Glomerular endothelial cell (primary cell): ENCODE results near the gene ANGPT4. TPM values are rescaled to one million over a fixed set of nuclear protein-coding genes. Genes with fewer than 3 reads are reported as not detected.
"Not testable (repeated sequence)": the region's sequence is repeated elsewhere in the genome, so short reads cannot be mapped to it uniquely, and the experiment has no call there.

Experiments used
- DNase-seq: peaks from one replicate; pipeline ENCODE4 v3.0.0-alpha.2; 2011; ENCODE audit warnings: low read depth, low spot score; ENCODE audit errors: extremely low read depth
- total RNA-seq: library from RNA; depleted of rRNA; stranded (reverse); fragments of >200 nt; gene quantifications from 2 replicates; pipeline ENCODE4 v1.2.3, GENCODE V29; 2015

The ANGPT4 gene
- total RNA-seq, 1 donor from 2014 or later: not detected

DNA sequence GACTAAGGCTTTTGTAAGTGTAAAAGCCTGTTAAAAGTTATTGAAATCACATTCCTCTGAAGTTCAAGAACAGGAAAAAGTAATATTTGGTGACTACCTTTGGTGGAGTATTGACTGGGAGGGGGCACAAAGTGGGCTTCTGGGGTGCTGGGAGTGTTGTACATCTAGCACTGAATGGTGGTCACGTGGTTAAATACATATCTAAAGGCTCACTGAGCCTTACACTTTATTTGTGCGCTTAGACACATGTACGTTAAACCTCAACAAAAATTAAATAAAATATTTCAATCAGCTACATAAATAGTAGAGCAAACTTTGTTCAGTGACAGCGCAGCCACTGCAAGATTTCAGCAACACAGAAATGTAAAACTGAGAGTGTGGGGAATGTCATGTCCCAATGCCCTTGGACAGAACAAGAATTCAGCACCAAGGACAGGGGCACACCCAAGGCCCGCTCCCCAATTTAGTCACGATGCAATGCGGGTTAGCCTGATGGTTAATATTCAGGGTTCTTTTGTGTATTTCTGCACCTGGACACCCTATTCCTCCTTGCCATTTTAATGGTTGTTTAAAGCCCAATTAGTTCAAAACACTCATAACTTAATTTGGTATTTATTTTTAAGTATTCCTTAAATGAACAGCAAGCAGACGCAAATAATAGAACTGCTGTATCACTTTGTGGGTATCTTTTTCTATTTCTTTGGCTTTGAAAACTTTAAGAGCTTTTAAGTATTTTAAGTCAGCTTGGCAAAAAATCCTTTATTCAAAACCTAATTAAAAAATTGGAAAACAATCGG is 37.4 kb downstream of the ANGPT4 start:
- peak; percentile 5 for DNase-seq

DNA sequence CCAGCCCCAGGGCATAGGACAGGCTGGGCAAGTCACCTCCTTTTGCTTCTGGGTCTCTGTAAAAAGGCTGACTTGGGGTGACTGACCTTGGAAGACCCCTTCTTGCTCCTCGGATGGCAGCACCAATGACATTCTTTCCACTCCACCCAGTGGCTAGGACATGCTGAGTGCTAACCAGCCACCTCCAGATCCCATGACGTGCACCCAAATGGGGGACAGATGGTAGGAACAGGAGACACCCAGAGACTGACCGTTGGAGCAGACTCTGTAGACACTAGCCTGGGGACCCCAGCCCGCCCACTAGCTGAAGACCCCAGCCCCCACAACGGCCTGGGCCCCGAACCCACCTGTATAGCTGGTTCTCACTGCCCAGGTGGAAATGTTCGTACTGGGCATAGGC is 38.3 kb downstream of the ANGPT4 start:
- DNase-seq: no peak

DNA sequence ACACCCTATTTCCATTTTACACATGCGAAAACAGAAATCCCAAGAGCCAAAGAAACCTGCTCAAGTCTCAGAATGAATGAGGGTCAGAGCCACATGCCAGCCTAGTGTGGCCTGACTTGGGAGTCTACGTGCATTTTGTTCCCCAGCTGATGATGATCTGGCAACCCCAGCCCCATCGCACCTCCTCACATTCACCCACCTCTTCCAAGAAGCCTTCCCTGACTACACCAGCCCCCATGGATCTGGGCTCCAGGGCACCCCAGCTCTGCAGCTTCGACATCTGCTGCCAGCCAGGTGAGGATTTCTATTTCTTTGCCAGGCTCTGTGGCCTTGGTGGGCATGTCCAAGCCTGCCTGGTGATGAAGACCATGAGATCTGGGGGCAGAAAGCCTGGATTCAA is 41.0 kb downstream of the ANGPT4 start:
- no peak for DNase-seq

DNA sequence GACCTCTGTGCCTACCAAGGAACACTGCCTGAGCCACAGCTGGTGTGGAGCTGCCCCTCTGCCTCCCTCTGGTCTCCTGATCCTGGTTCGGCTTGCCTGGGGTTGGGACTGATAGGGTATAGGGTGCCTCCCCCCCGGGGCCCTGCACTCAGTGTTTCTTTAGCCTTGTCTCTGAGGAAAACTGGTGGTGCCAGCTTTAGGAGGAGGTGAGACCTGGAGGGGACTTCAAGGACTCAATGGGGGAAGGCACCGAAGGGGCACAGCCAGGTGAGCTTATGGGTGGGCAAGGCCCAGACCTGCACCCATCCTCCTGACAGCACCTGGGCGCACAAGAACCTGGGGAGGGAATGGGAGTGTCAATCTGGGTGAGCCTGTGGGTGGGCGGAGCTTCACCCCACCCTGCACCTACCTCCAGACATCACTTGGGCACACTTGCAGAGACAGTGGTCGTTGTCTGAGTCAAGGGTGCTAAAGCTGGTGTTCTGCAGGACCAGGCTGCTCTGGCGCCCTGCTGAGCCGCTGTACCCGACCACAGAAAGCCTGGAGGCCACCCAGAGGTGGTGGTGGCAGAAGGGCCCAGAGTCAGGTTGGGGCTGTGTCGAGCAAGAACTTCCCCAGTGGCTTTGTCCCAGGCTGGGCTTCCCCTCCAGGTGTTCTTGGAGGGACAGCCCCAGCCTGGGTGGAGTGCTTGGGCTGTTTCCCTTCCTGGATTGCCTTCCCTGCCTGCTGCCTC is 42.1 kb downstream of the ANGPT4 start:
- DNase-seq: no peak

DNA sequence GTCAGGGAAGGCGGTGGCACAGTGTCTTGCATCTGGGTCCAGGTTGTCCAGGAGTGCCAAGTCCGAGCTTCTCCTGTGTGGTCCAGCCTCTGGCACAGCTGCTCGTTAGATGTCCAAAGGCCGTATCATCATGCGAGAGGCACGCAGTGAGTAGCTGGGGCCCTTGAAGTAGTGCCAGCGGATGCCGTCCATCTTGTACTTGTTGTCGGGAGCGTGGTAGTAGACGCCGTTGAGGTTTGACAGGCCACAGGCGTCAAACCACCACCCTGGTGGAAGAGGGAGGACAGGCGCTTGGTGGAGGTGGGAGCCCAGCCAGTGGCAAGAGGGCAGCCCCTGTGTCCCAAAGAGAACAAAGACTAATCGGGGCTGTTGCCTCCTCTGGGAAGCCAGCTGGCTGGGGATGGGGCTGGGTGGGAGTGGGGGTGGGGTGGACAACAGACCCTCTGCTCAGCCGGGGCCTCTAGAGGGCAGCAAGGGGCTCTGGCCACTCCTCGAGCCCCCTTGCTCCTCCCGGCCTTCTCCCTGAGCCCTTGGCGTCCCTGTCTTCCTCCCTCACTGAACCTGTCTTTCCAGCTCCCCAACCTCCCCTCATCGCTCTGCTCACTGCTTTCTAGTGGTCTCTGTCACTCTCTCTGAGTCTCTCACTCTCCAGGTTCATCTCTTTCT is 43.1 kb downstream of the ANGPT4 start:
- DNase-seq: no peak

DNA sequence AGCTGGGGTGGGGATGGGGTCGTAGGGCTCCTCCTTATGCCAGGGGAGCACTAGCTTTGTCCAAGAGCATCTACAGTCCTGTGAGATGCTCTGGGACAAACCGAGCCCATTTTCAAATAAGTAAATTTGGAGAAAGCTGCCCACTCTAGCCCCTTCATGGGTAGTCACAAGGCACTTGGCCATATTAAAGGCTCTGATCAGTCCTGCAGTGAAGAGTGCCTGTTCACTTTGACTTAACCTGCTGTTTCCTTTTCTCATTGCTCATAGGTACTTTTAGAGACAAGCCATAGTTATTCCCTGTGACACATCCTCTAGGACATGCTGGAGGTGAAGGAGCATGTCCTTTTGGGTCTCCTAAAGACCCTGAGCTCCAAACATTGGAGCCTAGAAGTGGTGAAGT is 44.2 kb downstream of the ANGPT4 start:
- DNase-seq: no peak

DNA sequence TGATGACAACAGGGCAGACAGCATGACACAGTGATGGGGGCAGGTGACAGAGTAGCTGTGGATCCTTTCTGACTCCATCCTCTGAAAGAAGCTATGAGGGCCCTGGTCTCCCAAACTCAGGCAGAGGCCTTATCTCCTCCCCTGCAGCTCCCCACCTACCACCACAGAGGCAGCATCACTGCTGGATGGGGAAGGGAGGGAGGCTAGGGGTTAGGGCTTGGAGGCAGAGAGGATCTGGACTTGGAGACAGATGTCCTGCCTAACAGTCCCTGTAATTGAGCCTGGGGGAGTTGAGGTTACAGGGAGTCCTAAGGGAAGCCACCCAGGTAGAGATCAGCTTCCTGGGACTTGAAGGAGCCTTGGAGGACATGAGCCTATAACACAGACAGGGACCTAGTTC is 44.7 kb downstream of the ANGPT4 start:
- DNase-seq: no peak

DNA sequence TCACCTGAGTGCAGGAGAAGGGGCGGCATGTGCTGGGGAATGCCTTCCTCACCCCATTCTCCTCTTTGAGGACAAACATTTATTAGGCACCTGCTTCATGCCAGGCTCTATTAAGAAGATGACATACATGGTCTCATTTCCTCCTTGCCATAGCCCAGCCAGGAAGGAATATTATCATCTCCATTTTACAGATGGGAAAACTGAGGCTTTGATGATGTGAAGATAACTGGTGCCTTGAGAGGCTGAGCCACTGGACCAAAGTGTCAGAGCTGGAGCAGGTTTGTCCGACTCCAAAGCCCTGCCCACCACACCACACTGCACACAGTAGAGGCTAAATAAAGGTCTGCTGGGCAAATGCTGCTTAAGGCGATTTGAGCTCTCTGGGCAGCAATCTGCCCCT is 45.4 kb downstream of the ANGPT4 start:
- no peak for DNase-seq

DNA sequence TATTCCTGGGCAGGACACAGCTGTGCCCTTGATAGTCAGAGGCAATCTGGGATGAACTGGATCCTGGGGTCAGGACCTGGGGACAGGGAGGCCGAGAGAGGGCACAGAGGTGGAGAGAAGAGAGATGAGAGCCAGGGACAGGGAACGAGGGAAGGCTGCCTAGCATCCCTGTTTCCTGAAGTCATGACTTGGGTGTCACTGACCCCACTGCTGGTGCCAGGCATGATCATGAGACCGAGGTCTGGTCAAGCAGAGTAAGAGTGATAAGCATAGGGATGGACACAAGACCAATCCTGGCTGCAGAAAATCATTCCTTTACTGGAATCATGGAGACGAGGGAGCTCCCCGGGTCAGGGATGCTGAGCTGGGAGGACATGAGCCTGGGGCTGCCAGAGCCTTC is 46.5 kb downstream of the ANGPT4 start:
- DNase-seq: no peak

DNA sequence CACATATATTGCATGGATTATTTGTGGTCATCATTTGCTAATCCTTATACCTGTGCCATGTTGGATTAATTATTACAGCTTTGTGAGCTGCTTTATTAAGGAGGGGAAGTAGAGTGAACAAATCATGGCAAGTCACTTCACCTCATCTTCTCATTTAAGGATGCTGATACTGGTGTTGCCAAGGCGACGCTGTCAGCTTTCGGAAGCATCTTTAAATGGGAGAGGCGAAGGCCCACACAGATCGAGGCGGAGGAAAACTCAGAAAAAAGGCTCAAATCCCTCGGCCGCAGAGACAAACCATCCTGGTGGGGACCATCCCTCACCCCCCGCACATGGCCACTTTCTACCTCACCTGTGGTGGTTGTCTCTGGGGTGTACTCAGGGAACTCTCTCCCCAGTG is 47.9 kb downstream of the ANGPT4 start:
- DNase-seq: no peak

DNA sequence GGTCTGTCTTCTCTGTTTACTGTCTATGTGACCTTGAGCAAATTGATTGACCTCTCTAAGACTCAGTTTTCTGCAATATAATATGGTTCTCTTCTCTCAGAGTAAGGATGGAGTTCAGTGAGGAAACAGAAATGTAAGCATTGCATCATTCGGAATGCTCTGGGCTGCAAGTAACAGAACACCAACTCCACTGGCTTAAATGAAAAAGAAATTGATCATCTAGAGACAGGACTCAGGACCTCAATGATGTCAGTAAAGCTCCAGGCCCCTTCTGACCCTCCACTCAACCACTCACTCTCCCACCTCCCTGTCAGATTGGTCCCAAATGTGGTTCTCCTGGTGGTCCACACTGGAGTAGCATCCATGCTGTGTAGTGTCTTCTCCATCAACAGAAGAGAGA is 50.7 kb downstream of the ANGPT4 start:
- no peak for DNase-seq

DNA sequence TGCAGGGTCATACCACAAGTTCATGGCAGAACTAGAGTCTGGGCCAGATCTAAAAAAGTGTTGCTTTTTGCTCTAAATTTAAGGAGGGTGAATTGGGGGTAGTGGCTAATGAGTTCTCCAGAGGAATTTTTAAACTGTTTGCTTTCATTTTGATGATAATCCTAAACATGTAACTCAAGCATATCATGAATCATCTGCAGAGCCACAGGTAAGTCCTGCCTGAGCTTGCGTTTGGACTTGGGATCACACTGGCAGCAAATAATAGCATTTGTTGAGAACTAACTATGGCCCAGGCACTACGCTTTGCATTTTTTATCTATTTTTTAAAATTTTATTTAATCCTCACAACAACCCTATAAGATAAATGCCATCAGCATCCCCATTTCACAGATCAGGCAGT is 55.2 kb downstream of the ANGPT4 start:
- no peak for DNase-seq

DNA sequence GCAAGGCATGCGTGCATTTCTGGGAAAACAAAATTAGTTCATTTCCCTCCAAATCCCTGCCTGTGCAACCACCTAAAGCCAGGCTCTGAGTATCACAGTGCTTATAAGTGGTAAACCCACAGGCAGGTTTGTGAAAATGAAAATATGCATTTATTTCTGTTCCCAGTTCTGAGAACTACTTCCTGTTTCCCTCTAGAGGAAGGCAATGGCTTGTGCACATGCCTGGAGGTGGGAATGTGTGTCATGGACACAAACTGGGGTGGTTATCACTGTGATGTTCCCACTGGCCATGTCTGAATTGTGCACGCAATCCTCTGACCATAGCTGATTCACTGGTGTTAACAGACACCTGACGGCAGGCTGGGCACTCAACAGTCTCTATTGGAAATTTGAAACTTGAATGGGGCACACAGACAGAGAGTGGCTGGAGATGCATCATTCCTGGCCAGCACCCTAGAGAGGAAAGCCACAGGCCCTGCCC is 56.3 kb downstream of the ANGPT4 start:
- no peak for DNase-seq

DNA sequence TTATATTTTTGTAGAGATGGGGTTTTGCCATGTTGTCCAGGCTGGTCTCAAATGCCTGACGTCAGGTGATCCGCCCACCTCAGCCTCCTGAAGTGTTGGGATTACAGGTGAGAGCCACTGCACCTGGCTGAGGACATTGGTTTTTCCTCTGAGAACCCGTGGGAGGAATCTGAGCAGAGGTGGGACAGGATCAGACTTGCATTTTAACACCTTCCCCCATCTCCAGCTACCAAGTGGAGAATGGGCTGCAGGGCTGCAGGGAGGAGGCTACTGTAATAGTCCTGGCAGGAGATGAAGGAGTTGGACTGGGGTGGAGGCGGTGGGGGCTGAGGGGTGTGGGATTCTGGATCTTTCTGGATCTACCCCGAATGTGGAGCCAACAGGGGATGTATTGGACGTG is 58.1 kb downstream of the ANGPT4 start:
- DNase-seq: no peak

DNA sequence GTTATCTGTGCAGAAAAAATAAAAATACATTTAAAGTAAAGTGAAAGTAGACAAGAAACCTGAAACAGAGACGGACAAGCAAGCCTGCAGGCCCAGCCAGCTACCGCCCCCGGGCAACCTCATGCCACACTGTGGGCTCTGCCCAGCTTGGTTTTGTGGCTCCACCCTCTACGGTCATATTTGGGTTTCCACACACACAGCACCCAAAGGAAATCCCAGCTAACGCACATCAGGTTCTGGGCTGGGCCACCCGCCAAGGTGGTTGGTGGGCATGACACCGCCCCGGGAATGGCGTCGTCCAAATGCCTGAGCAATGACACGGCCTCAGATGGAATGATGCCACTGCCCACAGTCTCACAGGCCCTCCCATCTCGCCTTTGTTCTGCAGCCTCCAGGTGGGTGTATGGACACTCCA is 59.8 kb downstream of the ANGPT4 start:
- DNase-seq: no peak

DNA sequence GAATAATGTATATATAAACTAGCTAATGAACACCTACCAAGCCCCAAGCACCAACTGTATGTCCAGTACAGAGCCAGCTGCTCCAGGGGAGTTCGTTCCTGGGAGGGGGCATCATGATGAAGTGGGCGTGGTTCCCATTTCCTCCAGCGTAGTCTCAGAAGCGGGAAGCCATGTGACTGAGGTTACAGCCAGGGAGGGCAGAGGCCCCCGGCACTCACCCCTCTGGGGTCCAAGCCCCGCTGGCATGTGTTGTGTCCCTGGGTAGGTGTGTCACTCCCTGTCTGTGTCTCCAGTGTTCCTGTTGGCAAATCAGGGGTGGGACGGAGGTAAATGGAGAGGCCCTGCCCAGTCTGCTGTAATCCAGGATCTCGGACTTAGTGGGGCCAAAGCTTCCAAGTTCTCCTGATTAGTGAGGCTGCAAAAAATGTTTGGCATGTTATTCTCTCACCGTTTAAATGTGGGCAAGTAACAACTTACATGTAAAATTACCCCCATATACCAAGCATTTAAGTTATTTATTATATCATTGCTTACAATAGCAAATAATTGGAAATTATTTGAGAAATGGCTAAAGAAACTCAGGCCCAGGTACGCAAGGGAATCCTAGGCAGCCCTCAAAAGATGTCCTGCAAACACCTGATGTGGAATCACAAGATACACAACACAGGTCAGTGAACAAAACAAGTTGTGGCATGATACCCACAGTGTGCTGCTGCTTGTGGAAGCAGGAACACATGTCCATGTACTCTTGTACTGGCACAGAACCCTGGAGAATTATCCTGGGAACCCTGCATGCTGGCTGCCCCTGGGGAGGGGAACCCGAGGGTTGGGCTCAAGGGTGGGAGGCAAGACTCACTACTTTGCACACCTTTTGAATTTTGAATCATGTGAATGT is 60.4 kb downstream of the ANGPT4 start:
- DNase-seq: no peak

DNA sequence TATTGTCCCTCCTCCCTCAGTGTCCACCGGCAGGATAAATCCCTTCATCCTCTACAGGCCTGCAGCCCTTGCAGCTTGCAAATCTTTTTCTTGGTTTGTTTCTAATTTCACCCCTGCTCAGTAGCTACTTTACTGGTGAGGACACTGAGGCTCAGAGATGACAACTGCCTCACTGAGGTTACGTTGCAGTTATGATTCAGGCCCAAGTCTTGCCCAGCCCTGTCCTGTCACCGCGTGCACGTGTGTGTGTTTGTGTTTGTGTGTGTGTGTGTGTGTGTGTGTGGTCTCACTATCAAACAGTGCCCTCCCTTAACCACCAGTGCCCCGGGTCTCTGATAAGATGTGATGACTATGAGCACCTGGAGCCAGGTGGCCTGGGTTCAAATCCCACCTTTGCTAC is 61.5 kb downstream of the ANGPT4 start:
- DNase-seq: no peak

DNA sequence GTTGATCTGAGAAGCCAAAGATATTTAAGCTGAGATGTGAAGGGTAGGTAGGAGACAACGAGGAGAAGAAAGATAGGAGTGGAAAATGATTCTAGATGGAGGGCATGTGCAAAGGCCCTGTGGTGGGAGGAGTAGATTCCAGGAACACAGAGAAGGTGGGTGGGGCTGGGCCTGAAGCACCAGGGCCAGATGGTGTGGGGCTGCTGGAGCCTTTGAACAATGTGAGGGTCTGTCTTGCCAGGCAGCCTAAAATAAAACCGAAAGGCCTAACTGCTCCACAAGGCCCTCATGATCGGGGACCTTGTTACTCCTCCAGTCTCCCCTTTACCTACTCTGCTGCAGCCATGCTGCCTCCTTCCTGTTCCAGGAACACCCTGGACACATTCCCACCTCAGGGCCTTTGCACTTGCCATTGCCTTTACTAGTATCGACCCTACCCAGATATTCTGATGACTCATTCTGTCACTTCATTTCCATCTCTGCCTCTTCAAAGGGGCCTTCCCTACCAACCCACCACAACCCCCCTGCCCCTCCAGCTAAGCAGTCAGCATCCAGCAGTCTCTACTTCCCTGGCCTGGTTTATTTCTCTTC is 62.6 kb downstream of the ANGPT4 start:
- no peak for DNase-seq

DNA sequence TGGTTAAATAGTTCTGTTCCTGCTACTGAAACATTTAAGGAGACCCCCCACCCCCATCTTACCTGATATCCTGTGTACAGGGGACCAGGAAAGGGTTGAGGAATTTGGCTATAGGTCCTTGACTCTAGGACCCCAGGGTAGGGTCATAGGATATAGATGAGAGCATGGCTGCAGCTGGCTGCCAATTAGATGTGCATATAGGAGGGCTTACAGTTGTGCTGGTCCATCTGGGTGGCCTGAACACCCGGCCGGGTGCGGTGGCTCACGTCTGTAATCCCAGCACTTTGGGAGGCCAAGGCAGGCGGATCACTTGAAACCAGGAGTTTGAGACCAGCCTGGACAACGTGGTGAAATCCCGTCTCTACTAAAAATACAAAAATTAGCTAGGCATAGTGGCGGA is 67.4 kb downstream of the ANGPT4 start:
- not testable (repeated sequence) for DNase-seq

DNA sequence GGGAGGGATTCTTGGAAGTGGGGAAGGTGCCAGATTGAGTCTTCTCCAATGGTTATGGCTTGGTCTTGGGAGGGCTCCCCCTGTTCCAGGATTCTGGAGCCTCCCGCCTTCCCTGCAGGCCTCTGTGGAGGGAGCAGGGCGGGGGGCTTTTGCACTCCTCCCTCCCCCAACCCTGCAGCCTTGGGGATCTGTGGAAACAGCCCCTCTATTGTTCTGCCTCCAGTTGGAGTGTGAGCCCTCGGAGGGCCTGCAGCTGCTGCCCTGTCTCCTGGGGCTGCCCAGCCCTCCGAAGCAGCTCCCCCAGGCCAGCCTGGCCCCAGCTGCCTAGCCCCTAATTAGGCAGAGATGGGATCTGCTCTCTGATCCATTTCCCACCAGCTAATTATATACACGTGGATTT is 67.9 kb downstream of the ANGPT4 start:
- DNase-seq: no peak
